A673 (cell line): Measurements from ENCODE around the gene RUNDC1.

Experiments
- CTCF ChIP-seq: fragments of 300-800, 200-600 bp; sonication (generic); conservative IDR thresholded peaks from 2 replicates; pipeline ENCODE4 v1.5.1; 2017; ENCODE audit warnings: low read depth, mild to moderate bottlenecking, antibody characterized with exemption, low read length, moderate library complexity, mixed read lengths
- EZH2 ChIP-seq: fragments of 200-600 bp; sonication (generic); IDR thresholded peaks from 2 replicates; pipeline ENCODE4 v1.6.1; 2017; ENCODE audit warnings: borderline replicate concordance, low read depth, mild to moderate bottlenecking, mixed read lengths, antibody characterized with exemption, low read length; ENCODE audit not compliant: poor library complexity, severe bottlenecking

DNA sequence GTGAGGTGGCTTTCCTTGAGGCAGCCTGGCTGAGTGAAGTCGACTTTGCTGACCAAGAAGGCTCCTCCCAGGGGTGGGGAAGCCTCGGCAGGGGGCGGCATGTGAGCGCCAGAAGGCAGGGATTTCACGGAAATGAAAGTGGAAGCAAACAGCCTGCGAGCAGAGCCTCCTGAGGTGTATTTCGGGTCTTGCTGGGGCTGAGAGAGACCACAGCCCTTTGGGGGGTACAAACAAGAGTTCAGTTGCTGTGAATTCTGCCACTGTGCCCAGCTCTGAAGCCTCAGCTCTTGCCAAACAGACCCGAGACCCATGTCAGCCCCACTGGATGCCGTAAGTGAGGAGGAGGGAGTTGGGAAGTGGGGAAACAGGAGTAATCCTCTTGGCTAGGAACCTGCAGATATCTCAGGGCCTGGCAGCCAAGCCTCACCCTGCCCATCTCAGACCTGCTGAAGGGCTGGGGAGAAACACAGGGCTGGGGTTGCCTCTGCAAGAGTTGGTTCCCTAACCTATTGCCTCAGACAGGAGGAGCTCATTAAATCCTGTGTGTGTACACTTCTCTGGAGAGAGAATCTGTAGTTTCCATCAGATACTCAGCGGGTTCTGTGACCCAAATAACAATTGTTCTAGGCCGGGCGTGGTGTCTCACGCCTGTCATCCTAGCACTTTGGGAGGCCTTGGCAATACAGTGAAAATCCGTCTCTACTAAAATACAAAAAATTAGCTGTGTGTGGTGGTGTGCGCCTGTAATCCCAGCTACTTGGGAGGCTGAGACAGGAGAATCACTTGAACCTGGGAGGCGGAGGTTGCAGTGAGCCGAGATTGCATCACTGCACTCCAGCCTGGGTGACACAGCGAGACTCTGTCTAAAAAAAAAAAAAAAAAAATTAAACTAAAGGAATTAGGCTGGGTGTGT, 26.5 kb downstream of the RUNDC1 start, which contains the start of gene IFI35:
- TF ChIP-seq CTCF (no peak), EZH2 (no peak)
